ENCODE measurements around the gene CETN1.

The CETN1 gene

GRCh38 chr18:551404-552061 is 28.6 kb upstream of the CETN1 start:
- Mint-ChIP-seq H3K4me3 (no peak overlapping the region), H3K9me3 (peaks cover 41% of the 10 kb centered on the region), H3K36me3 (ENCODE audit: low read depth) (peaks cover 5% of the 10 kb centered on the region), H3K27me3 (ENCODE audit: low read depth, poor library complexity) (peaks cover 7% of the 10 kb centered on the region), H3K27ac (no peak overlapping the region), H3K4me1 (peaks cover 6% of the 10 kb centered on the region)
- TF ChIP-seq, protein P1, sequence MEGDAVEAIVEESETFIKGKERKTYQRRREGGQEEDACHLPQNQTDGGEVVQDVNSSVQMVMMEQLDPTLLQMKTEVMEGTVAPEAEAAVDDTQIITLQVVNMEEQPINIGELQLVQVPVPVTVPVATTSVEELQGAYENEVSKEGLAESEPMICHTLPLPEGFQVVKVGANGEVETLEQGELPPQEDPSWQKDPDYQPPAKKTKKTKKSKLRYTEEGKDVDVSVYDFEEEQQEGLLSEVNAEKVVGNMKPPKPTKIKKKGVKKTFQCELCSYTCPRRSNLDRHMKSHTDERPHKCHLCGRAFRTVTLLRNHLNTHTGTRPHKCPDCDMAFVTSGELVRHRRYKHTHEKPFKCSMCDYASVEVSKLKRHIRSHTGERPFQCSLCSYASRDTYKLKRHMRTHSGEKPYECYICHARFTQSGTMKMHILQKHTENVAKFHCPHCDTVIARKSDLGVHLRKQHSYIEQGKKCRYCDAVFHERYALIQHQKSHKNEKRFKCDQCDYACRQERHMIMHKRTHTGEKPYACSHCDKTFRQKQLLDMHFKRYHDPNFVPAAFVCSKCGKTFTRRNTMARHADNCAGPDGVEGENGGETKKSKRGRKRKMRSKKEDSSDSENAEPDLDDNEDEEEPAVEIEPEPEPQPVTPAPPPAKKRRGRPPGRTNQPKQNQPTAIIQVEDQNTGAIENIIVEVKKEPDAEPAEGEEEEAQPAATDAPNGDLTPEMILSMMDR (IDR thresholded peaks at IDR 0.05): no peak
- DNase-seq: no peak

GRCh38 chr18:555705-556457 is 24.3 kb upstream of the CETN1 start:
- no peak for DNase-seq
- peaks cover 6% of the 10 kb centered on the region for H3K4me1 Mint-ChIP-seq

DNA sequence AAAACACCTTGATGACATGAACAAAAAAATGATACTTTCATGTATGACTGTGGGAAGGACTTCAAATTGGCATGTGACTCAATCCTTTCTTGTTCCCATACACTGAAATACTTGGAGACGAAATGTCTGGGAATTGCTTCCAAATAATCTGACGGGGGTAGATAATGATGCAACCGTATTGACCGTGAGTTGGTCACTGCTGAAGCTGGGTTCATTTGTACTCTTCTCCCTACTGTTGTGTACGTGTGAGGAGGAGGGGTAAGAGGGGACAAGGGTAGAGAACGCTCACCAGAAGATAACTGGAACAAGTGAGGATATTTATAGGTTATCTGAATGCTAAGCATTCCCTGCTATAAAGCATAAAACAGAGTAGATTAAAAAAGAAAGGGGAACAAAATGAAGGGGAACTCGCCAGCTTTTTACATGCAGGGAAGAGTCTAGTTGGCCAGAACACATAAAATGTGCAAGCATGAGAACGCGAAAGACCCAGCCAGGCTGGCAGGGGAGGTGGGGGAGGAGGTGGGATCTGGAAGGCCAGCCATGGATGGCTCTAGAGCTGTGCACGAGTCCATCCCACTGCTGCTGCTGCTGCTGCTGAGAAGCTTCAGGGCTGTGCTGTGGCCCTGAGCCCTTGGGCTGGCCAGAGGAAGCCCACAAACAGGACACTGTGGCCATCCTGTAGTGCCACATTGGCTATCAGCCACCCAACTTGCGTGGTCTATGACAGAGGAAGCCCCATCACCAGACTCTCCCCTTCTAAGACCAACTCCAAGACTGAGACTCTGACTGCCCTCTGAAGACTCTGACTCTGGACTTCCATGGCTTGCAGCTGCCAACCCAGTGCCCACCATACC is 15.2 kb upstream of the CETN1 start:
- peak overlapping the region; percentile 68 for H3K27ac Mint-ChIP-seq

More at GRCh38 chr18:555705-556457, 24.3 kb upstream of the CETN1 start:
- H3K9me3 Mint-ChIP-seq: peaks cover 24% of the 10 kb centered on the region
- no peaks in the 10 kb centered on the region for H3K36me3 Mint-ChIP-seq (ENCODE audit: low read depth)
- H3K27ac Mint-ChIP-seq: peak overlapping the region; percentile 8
- H3K4me3 Mint-ChIP-seq: no peak overlapping the region
- TF ChIP-seq, protein P1 (IDR thresholded peaks at IDR 0.05): no peak
- H3K27me3 Mint-ChIP-seq (ENCODE audit: low read depth, poor library complexity): peaks cover 4% of the 10 kb centered on the region

DNA sequence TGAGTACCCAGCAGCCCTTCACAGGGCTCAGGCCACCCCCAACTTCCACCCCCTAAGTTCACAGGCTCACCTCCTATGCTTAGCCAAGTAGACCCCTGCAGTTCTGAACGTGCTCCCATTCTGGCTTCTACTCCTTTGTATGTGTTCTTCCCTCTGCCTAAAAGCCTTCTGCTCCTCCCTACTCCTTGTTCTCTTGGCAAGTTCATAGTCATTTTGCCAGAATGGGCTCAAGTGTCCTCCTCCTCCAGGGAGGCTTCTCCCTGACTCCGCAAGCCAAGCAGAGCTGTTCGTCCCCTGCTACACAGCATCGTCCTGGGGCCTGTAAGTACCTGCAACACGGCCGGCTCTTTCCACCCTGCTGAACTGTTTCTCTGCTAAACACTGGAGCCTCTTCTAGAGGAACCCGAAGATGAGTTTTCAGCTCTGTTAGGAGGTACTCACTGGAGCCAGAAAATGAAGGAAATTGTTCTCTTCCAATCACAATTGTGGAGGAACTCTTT is 14.6 kb upstream of the CETN1 start:
- TF ChIP-seq, protein P1 (IDR thresholded peaks at IDR 0.05): no peak
- Mint-ChIP-seq H3K27ac (peak overlapping the region; percentile 31), H3K9me3 (peaks cover 6% of the 10 kb centered on the region), H3K36me3 (ENCODE audit: low read depth) (peaks cover 4% of the 10 kb centered on the region), H3K4me3 (no peak overlapping the region), H3K4me1 (peaks cover 29% of the 10 kb centered on the region), H3K27me3 (ENCODE audit: low read depth, poor library complexity) (no peaks in the 10 kb centered on the region)
- no peak for DNase-seq

More for the DNA sequence above, 15.2 kb upstream of the CETN1 start:
- H3K36me3 Mint-ChIP-seq (ENCODE audit: low read depth): peaks cover 4% of the 10 kb centered on the region
- DNase-seq: no peak
- TF ChIP-seq, protein P1 (IDR thresholded peaks at IDR 0.05): no peak
- H3K27me3 Mint-ChIP-seq (ENCODE audit: low read depth, poor library complexity): no peaks in the 10 kb centered on the region
- H3K4me1 Mint-ChIP-seq: peaks cover 22% of the 10 kb centered on the region
- peaks cover 9% of the 10 kb centered on the region for H3K9me3 Mint-ChIP-seq
- no peak overlapping the region for H3K4me3 Mint-ChIP-seq

GRCh38 chr18:567122-567521 is 13.1 kb upstream of the CETN1 start:
- H3K27me3 Mint-ChIP-seq (ENCODE audit: low read depth, poor library complexity): no peaks in the 10 kb centered on the region
- no peaks in the 10 kb centered on the region for H3K9me3 Mint-ChIP-seq

More at GRCh38 chr18:567122-567521, 13.1 kb upstream of the CETN1 start:
- H3K4me3 Mint-ChIP-seq: no peak overlapping the region
- TF ChIP-seq, protein P1 (IDR thresholded peaks at IDR 0.05): no peak
- H3K36me3 Mint-ChIP-seq (ENCODE audit: low read depth): no peaks in the 10 kb centered on the region
- peaks cover 35% of the 10 kb centered on the region for H3K4me1 Mint-ChIP-seq
- no peak overlapping the region for H3K27ac Mint-ChIP-seq
- no peak for DNase-seq

Data from nephron progenitor cell (in vitro differentiated cells).